HG03558 (cell line): ENCODE data around the gene KRT6C.
"Not testable (repeated sequence)": the region's sequence is repeated elsewhere in the genome, so short reads cannot be mapped to it uniquely, and the experiment has no call there.

Experiments used
- ATAC-seq: cut with Tn5 transposase; IDR thresholded peaks from one replicate; pipeline ENCODE4 v1.9.1; 2021; ENCODE audit warnings: moderate number of reproducible peaks; ENCODE audit not compliant: unreplicated experiment; ENCODE audit errors: extremely low read depth

Gene KRT6C

DNA sequence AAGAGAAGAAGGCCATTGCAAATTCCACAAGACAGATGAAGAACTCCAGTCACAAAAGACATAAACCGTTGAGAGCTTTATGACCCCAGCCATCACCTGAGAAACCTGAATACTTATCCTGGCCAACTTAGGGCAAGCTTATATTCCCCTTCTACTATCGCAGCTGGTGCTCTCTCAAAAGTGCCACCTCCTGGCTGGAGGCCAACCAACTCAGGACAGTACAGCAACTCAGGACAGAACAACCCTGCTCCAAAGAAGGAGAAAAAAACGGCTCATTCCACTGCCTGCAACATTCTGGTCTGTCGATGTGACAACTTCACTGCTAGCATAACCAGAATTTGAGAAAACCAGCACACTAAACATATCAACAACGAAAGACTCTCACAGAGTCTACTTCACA lies 11.9 kb downstream of the KRT6C start:
- ATAC-seq: no peak

DNA sequence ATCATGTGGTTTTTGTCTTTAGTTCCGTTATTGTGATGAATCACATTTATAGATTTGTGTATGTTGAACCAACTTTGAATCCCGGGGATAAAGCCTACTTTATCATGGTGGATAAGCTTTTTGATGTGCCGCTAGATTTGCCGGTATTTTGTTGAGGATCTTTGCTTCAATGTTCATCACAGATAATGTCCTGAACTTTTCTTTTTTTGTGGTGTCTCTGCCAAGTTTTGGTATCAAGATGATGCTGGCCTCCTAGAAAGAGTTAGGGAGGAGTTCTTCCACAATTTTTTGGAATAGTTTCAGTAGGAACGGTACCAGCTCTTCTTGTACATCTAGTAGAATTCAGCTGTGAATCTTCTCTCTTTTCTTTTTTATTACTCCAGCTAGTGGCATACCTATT lies 14.7 kb downstream of the KRT6C start:
- no peak for ATAC-seq

DNA sequence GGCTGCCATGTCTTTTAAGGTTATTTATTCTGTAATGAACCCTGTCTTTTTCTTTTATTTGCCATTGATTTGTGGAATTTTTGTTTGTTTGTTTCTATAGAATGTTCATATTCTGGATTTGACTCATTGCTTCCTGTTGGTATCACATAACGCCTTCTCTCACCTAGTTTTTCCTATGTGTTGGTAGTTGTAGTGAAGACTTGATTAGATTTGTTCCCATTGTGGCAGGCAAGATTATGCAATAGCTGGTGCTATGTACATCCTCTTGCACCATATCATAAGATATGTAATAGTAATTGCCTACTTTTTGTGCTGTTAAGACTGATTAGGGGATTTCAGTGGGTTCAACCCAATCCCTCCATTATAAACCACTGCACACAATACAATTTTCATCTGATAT lies 17.8 kb downstream of the KRT6C start:
- no peak for ATAC-seq

DNA sequence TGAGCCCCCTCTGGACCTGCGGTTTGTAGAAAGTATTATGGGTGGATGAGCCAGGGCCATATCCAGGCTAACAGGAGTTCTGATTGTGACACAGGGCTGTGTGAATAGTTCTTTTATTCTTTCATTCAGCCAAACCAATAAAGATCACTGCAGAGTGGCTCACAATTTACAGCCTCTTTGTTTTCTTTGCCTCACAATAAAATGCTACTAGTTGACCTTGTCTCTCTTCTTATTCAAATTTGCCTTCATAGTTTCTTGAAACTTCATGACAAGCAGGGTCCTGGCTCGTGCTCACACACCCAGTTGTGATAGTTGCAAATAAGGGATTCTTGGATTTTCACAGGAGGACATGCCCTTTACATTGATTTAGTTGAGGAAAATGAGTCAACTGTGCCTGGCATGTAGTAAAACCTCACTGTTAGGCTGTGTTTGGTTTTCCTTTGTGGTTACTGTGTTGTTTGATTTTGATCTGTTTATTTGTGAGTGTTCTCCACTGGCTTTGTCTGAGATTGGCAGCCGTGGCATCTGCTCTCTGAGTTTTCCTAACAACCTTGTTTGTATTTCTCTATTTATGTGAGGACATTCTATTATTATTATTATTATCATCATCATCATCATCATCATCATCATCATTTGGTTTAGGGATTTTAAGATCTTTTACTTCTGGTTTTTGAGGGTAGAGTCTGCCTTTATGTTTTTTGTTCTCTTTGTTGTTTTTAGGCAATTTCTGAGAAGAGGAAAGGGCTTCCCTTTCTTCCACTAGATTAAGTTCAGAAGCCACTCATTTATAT lies 19.0 kb downstream of the KRT6C start:
- ATAC-seq: no peak

DNA sequence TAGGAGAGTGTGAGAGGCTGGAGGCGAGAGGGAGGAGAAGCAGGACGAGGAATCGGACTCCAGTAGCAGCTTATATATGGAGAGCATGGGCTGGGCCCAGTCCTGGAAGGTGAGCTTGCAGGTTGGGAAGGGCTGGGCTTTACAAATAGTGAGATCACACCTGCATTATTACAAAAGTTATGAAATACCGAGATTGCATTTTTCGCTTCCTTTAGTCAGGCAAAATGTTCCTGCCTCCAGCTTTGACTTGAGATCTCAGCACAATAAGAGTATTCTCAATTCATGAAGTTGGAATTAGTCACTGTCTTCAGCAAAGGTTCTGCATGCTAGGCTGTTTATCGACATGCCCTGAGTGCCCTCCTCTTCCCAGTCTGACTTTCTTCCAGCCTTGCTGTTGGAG lies 21.5 kb downstream of the KRT6C start, which contains the start of gene KRT6B:
TSS of gene KRT6B (minus strand) at position 46 of the 400 bp plus-strand sequence. CDS start 68 bp downstream, outside the sequence.
- ATAC-seq: no peak

DNA sequence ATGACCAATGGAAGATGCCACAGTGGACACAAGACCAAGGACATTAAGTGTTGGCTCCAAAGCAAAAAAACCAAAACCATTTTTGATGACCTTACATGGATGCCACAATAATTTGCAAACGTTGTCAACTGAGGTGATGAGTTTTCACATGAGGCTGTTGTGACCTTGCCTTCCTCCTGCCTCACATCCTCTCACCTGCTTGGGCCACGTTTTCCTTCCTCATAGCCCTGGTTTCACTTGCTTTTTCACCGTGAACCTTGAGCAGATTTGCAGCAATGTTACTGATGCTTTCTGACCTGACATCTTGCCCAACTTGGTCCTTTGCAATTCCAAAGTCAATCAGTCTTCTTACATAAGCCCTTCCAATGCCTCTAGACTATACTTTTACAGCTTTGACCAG lies 25.4 kb downstream of the KRT6C start:
- no peak for ATAC-seq

DNA sequence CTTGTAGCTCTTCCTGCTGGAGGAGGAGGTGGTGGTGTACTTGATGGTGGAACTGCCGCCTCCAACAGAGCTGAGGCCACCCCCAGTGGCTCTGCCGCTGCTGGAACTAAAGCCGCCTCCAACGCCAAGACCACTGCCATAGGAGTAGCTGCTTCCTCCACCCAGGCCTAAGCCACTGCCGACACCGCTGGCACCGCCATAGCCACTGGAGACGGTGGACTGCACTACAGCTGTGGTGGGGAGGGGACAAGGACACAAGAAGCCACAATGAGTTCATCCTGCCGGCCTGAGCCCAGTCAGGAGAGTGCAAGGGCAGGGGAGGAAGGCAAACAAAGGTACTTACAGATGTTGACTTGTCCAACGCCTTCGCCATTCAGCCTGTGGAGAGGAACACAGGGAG lies 26.4 kb downstream of the KRT6C start:
- ATAC-seq: not testable (repeated sequence)

DNA sequence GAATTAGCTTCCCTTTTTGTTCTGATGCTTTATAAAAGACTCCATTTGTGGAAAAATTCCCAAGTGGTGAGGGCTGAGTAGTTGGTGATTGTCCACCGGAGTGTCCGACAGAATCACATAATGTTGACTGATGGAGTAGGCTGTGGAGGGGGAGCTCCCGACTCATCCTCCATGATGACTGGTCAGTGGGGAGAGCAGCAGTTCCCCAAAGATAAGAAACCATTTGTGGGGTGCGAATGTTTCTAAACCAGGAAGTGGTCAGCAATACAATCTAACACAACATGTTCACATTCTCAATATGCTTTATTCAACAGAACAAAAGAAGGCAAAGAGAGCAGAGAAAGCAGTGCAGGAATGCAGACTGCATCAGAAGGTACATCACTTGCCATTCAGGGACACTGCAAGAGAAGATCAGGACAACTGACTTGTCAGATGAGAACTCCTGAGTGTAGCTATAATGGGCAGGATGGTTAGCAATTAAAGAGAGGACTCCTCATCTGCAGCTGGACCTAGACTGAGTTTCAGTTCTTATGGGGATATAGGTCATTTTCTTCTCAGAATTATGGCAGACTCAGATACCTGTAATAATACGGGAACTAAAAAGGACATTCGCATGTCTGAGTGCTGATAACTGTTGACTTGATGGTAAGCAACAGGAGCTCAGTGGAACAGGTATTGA lies 27.1 kb downstream of the KRT6C start:
- no peak for ATAC-seq

DNA sequence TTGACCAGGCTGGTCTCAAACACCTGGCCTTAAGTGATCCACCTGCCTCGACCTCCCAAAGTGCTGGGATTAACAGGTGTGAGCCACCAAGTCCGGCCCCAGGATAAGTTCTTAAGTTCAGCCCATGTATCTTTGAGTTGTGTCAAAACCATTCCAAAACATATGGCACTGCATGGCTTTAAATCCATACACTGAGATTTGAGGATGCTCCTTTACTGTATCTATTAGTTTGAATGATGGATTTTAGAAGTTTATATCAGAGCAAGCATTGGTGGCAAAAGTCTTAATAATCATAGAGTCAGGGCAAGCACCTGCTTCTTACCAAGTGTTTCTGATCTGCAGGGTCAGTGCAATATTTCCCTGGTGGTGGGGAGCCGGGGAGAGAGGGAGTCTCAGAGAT lies 27.7 kb downstream of the KRT6C start:
- ATAC-seq: no peak

DNA sequence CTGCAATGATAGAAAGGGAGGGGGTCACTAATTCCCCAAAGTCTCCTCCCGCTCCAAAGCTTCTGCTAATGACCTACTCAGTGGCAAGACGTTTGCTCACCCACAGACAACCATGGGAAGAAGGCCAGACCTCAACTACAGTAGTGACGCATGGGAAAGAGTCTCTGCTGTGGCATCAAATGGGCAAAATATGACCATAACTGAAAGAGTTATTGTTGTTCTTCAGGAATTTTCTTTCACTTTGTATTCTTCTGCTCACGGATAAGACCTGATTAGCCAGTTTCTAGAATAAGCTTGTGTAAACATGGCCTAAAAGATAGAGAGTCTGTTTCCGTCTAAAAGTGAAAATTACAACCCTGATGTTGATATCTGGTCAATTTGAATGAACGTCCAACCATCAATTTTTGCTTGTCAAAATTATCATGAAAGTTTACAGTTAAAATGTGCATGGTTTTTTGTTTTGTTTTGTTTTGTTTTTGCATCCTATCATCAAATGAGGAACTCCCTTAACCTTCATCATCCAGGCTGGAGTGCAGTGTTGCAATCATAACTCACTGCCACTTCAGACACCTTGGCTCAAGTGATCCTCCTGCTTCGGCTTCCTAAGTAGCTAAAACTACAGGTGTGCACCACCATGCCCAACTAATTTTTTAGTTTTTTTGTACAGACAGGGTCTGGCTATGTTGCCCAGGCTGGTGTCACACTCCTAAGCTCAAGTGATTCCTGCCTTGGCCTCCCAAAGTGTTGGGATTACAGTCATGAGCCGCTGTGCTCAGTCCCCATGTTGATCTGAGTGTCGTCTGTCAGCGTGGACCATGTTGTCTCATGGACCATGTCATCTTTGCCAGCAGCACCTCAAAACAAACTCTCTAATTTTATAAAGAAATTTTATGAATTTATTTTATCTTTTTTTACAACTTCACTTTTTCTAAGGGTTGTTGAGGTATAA lies 28.7 kb downstream of the KRT6C start:
- no peak for ATAC-seq

DNA sequence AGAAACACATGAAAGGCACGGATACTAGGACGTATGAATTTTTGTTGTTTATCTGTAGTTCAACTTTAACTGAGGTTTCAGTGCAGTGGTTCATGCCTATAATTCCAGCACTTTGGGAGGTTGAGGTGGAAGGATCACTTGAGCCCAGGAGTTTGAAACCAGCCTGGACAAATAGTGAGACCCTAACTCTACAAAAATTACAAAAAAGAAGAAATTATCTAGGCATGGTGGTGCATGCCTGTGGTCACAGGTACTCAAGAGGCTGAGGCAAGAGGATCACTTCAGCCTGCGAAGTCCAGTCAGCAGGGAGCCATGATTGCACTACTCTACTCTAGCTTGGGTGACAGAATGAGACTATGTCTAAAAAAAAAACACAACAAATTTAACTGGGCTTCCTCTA lies 29.6 kb downstream of the KRT6C start:
- no peak for ATAC-seq

DNA sequence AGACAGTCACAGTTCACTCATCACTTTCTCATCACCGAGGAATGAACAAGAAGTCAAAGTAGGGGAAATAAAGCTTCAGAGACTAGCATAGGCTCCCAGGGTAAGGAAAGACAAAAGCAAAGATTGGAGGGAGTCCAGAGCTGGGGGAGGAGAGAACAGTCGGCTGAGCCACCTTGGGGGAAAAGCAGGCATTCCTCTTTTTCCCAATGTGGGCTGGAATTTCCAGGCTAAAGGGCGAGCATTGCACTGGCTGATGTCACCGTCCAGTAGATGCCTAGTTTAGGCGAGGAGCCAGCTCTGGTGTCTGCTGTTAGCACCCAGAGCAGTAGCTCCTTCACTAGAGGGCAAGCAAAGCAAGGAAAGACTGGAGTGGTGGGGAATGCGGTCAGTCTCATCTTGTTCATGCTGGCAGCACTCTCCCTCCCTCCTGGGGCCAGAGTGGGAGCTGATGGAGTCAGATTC lies 31.0 kb downstream of the KRT6C start:
- ATAC-seq: no peak

DNA sequence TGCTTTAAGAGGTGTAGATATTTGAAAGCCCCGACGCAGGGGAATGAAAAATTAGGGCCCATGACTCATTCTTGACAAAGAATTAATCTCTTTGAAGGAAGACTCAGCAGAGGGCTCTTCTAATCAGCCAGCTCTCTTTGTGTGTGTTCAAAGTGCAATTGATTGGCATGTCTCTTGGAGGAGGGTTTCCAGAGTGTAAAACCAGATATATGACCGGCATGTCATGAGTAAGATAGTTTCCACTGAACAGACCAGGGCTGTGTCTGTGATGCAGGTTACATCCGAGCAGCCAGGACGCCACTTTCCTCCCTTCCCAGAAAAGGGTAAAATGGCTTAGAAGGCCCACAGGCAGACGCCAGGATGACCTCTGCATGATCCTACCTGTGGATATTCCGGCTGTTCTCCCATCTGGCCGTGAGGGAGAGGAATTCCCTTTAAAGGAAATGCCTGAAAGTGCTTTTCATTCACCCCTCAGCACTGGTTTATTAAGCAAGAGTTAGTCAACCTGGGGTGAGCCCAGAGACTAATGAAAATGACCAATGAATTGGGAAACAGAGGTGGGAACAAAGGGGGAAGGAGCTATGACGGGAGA lies 32.2 kb downstream of the KRT6C start:
- ATAC-seq: no peak

DNA sequence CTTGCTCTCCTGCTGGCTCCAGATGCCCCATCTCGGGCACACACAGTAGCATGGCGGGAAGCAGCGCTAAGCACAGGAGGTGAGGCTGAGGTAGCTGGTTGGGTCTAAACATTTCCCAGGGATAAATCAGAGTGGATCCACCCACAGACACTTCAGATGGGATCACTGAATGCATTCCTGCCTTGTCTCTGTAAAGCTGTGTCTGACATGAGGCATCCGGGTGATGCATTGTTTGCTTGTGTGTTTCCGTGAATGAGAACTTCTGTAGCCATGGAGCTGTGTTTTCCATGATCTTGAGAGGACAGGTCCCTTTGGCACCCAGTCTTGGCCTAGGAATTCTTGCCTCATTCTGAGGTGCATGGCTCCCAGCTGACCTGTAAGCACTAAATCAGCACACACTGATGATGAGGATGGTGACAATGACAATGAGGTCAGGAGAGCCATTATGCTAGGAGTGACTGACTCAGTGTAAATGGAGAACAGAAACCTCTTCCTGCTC lies 32.7 kb downstream of the KRT6C start:
- no peak for ATAC-seq

DNA sequence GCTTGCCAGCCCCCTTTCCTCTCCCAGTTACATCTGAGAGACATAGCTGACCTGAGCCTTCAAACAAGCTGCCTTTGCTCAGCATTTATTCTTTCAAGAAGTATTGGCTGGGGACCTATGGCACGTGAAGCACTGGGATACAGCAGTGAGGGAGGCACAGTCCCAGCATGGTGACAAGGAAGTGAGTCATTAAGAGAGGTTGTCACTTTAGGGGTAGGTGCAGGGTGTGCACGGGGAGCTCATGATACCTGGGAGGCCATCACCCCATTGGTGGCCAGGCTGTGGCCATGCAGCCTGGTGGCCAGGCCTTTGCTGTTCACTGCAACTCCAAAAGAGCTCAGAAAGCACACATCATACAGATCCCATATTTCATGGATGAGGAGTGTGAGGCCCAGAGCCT lies 33.8 kb downstream of the KRT6C start:
- no peak for ATAC-seq

DNA sequence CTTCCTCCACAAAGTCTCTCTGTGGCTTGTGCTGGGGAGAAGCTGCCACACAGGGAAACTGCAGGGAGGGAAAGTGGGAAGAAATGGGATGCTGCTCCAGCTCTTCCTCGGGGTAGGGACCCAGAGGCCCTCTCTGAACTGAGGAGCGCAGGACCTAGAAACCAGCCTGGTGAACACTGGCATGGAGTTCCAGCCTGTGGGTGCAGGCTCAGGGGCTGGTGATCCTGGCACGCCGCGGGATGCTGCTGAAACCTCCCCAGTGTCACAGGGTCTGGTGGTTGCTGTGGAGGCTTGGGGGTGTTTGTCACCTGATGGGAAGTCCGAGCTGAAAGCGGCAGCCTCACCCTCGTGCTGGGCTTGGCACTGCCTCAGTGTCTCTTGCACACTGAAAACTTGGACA lies 34.2 kb downstream of the KRT6C start:
- no peak for ATAC-seq

DNA sequence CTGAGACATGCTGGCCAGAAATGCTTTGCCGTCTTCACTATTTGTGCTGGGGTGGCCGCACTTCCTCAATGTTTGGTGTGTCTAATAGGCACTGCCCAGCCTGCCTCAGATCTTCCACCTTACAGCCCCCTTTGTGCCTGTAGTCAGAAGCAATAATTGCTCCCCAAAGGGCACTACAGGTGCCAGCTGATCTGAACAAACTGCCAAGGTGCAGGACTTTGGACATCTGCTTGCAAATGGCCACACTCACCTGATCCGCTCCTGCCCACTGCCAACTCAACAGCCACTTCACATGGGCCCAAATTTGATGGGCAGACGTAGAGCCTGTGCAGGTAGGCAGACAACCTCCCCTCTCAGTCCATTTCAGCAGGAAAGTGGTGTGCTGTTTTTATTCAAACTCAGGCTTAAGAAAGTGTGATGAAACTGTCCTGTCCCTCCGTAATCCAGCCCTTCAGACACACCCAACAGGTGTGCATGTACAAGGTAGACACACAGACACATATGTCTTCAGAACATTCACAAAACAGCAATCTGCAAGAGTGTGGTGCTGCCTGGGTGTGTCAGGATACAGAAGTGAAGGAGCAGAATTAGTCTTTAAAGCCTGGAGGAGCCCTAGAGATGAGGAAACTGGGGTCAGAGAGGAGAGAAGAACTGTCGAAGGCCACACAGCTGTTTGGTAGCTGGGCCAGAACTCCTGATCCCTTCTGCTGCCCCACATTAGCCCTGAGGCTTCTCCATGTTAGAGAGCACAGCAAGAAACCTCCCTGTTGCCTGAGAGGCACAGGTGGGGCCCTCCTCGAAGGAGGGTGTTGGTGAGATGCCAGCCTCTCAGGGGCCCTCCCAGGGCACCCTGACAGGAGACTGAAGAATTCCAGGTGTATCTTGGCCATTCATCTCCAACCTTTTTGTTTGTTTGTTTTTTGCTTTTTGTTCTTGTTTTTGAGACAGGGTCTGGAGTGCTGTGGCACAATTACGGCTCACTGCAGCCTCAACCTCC lies 35.0 kb downstream of the KRT6C start:
- no peak for ATAC-seq

DNA sequence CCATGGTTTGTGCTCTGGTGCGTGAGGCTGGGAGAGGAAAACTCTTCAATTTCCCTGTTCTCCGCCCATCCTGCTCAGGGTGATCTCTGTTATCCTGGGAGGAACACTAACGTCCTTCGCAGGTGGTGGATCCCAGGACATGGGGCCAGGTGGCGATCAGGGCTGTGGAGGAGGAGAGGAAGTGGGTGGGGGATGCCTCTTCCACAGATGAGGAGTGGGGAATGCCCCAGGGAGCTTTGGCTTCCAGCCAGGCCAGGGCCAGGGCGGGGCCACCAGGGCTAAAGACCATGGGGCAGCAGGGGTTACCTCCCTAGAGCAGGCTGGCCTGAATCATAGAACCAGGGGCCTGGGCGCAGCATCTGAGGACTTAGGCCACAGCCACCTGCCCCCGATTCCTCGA lies 36.1 kb downstream of the KRT6C start:
- ATAC-seq: no peak
